ENCODE results near the gene POLN.

GRCh38 chr4:2041239-2042130 lies 200.4 kb downstream of the POLN start:
- no peak for TF ChIP-seq CTCF (conservative IDR thresholded peaks at IDR 0.05; ENCODE audit: low read depth in 2 of 2)
- TF ChIP-seq POLR2AphosphoS5 (IDR thresholded peaks at IDR 0.05; ENCODE audit: low read depth), result peak; percentile 77
- TF ChIP-seq ETS1 (IDR thresholded peaks at IDR 0.05), result no peak
- TF ChIP-seq EZH2phosphoT487 (IDR thresholded peaks at IDR 0.05; ENCODE audit: unreplicated experiment), result no peak
